Activated CD8-positive, alpha-beta T cell treated with anti-CD3 and anti-CD28 coated beads for 36 hours (primary cell): ENCODE results near the gene RFTN1. TPM values are rescaled to one million over a fixed set of nuclear protein-coding genes. Genes with fewer than 3 reads are reported as not detected.

Experiments used
- ATAC-seq: fragments of 200-7000 bp; cut with Tn5 transposase; one replicate; pipeline ENCODE4 v1.10.0; 2021; ENCODE audit warnings: mild to moderate bottlenecking, moderate library complexity
- CTCF ChIA-PET: fragments of 350-600 bp; sonication (Branson Sonifier 250); formaldehyde crosslinking; loops from one replicate; lab custom pipeline; 2021; ENCODE audit warnings: antibody characterized with exemption; lab: Charles Lee
- POLR2A ChIA-PET: fragments of 350-600 bp; sonication (Branson Sonifier 250); formaldehyde crosslinking; loops from one replicate; lab custom pipeline; 2021; ENCODE audit warnings: antibody characterized with exemption; lab: Charles Lee
- DNase-seq: peaks from one replicate; pipeline ENCODE4 v3.0.0-alpha.2; 2020
- H3K27ac Mint-ChIP-seq: one replicate; pipeline ENCODE4 v1.8.0; 2021; ENCODE audit warnings: mild to moderate bottlenecking, mixed read lengths
- H3K27me3 Mint-ChIP-seq: one replicate; pipeline ENCODE4 v1.8.0; 2021; ENCODE audit warnings: mixed read lengths
- H3K36me3 Mint-ChIP-seq: one replicate; pipeline ENCODE4 v1.8.0; 2021; ENCODE audit warnings: low read depth, mixed read lengths
- H3K4me1 Mint-ChIP-seq: one replicate; pipeline ENCODE4 v1.8.0; 2021; ENCODE audit warnings: low read depth, mixed read lengths
- H3K4me3 Mint-ChIP-seq: one replicate; pipeline ENCODE4 v1.8.0; 2021; ENCODE audit warnings: mild to moderate bottlenecking, moderate library complexity, mixed read lengths
- H3K9me3 Mint-ChIP-seq: one replicate; pipeline ENCODE4 v1.8.0; 2021; ENCODE audit warnings: mixed read lengths
- CTCF ChIP-seq: fragments of 200-600 bp; IDR thresholded peaks from one replicate; pipeline ENCODE4 v1.8.0; 2022; ENCODE audit warnings: antibody characterized with exemption, mild to moderate bottlenecking
- intact Hi-C: fragments of 100-400 bp; cut with micrococcal nuclease; formaldehyde crosslinking; loops from one replicate; pipeline ENCODE4 v1.10.0; 2022
- total RNA-seq, 2 experiments: library from RNA; stranded (reverse); gene quantifications; one replicate each; pipeline ENCODE4 v1.2.3, GENCODE V29; 2021

The RFTN1 gene
- total RNA-seq, 2 experiments from 2014 or later: 113 to 125 TPM

- H3K9me3 Mint-ChIP-seq: peaks cover 44% of the 10 kb centered on the region
- no peak overlapping the region for H3K4me3 Mint-ChIP-seq
- H3K27ac Mint-ChIP-seq: peak overlapping the region; percentile 90
- H3K27me3 Mint-ChIP-seq: no peaks in the 10 kb centered on the region
- no peak for TF ChIP-seq CTCF
- intact Hi-C loops: no loop called here
- DNase-seq (peak; percentile 46), ATAC-seq (no peak)
- H3K4me1 Mint-ChIP-seq: peaks cover 59% of the 10 kb centered on the region
- ChIA-PET CTCF (interaction anchor here (1.0 kb wide), 1 partner anchor 77 kb away, joined by 3 read pairs; no protein-coding TSS in a partner anchor), POLR2A (interaction anchor here (3.2 kb wide), 1 partner anchor 11 kb away, joined by 34 read pairs; the partner anchor contains the start of gene RFTN1)
- H3K36me3 Mint-ChIP-seq: peaks cover 45% of the 10 kb centered on the region
Observed at GRCh38 chr3:16522834-16523233, 9.3 kb upstream of the RFTN1 start.

GRCh38 chr3:16520970-16521881 lies 7.7 kb upstream of the RFTN1 start:
- ATAC-seq (peak; percentile 80), DNase-seq (peak; percentile 81)
- peaks cover 76% of the 10 kb centered on the region for H3K4me1 Mint-ChIP-seq
- TF ChIP-seq CTCF: no peak
- peak overlapping the region; percentile 90 for H3K27ac Mint-ChIP-seq
- POLR2A ChIA-PET: interaction anchor here (0.6 to 3.2 kb wide), 9 partner anchors 9 to 380 kb away, joined by 3 to 34 read pairs (median 4); partner anchors contain the start of genes DPH3, OXNAD1 and RFTN1
- CTCF ChIA-PET: interaction anchor here (0.7 to 1.6 kb wide), 4 partner anchors 9 to 231 kb away, joined by 3 to 5 read pairs (median 4); no protein-coding TSS in a partner anchor
- H3K9me3 Mint-ChIP-seq: peaks cover 46% of the 10 kb centered on the region
- no peak overlapping the region for H3K4me3 Mint-ChIP-seq
- H3K27me3 Mint-ChIP-seq: no peaks in the 10 kb centered on the region
- H3K36me3 Mint-ChIP-seq: peaks cover 50% of the 10 kb centered on the region
- intact Hi-C loops: no loop called here

- Mint-ChIP-seq H3K4me3 (no peak overlapping the region), H3K9me3 (peaks cover 46% of the 10 kb centered on the region), H3K27ac (peak overlapping the region; percentile 90), H3K27me3 (no peaks in the 10 kb centered on the region), H3K4me1 (peaks cover 84% of the 10 kb centered on the region), H3K36me3 (peaks cover 49% of the 10 kb centered on the region)
- CTCF ChIA-PET: interaction anchor here (0.7 to 1.3 kb wide), 2 partner anchors 9 to 200 kb away, joined by 3 to 5 read pairs; no protein-coding TSS in a partner anchor
- DNase-seq (no peak), ATAC-seq (peak; percentile 2)
- no peak for TF ChIP-seq CTCF
- POLR2A ChIA-PET: interaction anchor here (0.6 to 3.2 kb wide), 7 partner anchors 8 to 381 kb away, joined by 3 to 34 read pairs (median 4); partner anchors contain the start of genes DPH3, OXNAD1 and RFTN1
- intact Hi-C loops: no loop called here
Observed at GRCh38 chr3:16520241-16520969, 6.9 kb upstream of the RFTN1 start.

GRCh38 chr3:16516695-16517481 lies 3.4 kb upstream of the RFTN1 start:
- DNase-seq (peak; percentile 76), ATAC-seq (peak; percentile 8)
- intact Hi-C loops: no loop called here
- Mint-ChIP-seq H3K36me3 (peaks cover 43% of the 10 kb centered on the region), H3K27ac (peak overlapping the region; percentile 58), H3K27me3 (no peaks in the 10 kb centered on the region), H3K4me3 (peak overlapping the region; percentile 98), H3K9me3 (peaks cover 19% of the 10 kb centered on the region), H3K4me1 (peaks cover 74% of the 10 kb centered on the region)
- CTCF ChIA-PET: interaction anchor here (0.8 to 2.3 kb wide), 8 partner anchors 12 to 252 kb away, joined by 3 to 9 read pairs (median 4); partner anchors contain the start of genes DPH3 and OXNAD1
- TF ChIP-seq CTCF: no peak
- POLR2A ChIA-PET: interaction anchor here (1.0 to 2.4 kb wide), 7 partner anchors 9 to 232 kb away, joined by 3 to 7 read pairs (median 4); no protein-coding TSS in a partner anchor
